GM19240 (cell line): ENCODE results near the gene SARDH.

Experiments used
- DNase-seq: peaks from one replicate; pipeline ENCODE4 v3.0.0; 2011; ENCODE audit warnings: low spot score; ENCODE audit not compliant: insufficient read length

Gene SARDH, protein sequence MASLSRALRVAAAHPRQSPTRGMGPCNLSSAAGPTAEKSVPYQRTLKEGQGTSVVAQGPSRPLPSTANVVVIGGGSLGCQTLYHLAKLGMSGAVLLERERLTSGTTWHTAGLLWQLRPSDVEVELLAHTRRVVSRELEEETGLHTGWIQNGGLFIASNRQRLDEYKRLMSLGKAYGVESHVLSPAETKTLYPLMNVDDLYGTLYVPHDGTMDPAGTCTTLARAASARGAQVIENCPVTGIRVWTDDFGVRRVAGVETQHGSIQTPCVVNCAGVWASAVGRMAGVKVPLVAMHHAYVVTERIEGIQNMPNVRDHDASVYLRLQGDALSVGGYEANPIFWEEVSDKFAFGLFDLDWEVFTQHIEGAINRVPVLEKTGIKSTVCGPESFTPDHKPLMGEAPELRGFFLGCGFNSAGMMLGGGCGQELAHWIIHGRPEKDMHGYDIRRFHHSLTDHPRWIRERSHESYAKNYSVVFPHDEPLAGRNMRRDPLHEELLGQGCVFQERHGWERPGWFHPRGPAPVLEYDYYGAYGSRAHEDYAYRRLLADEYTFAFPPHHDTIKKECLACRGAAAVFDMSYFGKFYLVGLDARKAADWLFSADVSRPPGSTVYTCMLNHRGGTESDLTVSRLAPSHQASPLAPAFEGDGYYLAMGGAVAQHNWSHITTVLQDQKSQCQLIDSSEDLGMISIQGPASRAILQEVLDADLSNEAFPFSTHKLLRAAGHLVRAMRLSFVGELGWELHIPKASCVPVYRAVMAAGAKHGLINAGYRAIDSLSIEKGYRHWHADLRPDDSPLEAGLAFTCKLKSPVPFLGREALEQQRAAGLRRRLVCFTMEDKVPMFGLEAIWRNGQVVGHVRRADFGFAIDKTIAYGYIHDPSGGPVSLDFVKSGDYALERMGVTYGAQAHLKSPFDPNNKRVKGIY

DNA sequence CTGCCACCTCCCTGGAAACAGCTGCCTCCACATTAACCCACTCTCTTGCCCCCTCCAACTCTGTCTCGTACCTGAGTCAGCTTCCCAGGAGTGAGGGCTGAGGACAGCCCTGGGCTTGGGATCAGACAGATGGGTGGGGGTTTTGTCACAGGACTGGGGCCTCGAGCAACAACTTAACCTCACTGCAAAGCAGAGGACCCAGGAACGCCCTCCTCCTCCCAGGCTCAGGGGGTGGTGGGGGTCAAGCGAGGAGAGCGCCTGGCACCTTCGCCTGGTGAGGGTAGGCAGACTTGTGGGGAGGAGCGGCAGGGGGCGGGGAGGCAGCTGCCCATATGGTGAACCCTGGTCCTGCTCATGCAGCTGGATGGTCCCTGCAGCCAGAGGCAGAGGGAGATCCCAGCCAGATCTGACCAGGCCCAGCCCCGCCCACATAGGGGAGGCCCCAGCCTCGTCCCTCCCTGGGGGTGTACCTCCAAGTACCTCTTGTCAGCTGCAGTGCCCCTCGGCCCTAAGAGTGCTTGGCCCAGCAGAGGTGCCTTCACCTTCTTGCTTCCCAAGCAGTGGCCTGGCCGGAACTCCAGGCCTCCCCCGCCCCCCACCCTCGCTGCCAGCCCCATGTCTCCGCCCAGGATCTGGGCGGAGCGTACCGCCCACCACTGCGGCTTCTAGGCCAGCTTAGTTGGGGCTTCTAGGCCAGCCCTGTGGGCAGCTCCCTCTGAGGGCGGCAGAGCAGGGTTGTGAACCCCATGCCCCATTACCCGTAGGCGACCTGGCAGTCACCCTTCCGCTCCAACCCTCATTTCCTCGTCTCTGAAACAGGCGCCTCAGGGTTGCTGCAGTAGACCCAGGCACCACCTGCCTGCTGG lies at the start of gene SARDH:
SARDH (minus strand) TSS at position 579 of the 866 bp plus-strand sequence. CDS start 4,179 bp downstream, outside the sequence.
- DNase-seq, result peak; percentile 48

DNA sequence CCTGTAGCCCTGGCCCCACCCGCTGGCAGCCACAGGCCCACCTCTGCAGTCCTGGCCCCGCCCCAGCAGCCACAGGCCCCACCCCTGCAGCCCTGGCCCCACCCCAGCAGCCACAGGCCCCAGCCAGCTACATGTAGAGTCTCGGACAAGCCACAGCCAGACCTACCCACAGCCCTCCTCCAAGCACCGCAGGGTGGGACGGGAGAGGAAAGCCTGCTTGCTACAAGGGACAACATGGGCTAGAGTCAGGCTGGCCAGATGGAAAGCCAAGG lies 49.5 kb upstream of the SARDH start:
- peak; percentile 87 for DNase-seq

DNA sequence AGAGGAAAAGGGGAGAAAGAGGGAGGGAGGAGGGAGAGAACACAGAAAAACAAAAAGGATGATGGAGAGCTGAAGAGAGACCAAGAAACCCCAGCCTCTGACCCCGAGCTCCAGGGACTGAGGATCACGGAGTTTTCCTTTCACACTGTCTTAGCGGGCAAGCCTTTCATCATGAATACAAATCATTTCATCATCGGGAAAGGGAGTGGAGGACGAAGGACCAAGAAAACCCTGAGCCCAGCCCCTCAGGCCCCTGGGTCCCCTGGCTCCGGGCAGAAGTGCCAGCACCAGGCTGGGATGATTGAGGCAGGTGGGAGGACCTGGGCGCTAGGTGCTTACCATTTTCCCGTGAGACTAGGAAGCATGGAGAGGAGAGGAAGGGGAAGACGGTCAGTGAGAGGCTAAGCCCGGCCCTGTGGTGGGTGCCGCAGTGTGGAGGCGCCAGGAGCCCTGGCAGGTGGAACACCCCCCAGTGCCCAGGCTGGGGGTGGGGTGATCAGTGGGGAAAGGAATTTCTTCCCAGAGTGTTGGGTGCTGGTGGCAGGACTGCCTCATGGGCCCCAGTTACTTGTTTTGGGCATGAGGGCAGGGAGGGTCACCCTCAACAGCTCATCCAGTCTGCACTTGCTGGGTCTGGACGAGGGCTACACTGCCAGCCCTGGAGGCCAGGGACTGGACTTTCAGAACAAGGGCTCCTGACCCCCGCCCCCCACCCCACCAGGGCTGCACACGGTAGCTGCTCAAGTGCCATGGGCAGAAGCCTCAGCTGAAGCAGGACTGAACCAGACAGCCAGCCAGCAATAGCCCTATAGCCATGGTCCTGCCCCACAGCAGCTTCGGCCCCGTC lies 49.0 kb upstream of the SARDH start:
- DNase-seq, result no peak

DNA sequence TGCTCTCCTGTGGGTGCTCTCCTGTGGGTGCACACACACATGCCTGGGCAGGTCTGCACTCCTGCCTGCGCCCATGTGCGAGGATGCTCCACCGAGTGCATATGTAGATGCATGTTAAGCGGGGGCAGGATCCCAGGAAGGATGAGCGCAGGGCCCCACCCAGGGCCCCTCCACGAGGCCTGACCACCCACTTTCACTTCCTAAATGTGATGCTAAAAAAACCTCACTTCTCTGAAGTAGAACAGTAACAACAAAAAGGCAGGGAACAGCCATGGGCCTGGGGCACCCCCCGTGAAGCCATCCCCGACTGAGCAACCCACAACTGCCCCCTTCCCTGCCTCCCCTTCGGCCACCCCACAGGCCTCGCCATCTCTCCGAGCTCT lies 48.2 kb upstream of the SARDH start:
- DNase-seq, result peak; percentile 33

DNA sequence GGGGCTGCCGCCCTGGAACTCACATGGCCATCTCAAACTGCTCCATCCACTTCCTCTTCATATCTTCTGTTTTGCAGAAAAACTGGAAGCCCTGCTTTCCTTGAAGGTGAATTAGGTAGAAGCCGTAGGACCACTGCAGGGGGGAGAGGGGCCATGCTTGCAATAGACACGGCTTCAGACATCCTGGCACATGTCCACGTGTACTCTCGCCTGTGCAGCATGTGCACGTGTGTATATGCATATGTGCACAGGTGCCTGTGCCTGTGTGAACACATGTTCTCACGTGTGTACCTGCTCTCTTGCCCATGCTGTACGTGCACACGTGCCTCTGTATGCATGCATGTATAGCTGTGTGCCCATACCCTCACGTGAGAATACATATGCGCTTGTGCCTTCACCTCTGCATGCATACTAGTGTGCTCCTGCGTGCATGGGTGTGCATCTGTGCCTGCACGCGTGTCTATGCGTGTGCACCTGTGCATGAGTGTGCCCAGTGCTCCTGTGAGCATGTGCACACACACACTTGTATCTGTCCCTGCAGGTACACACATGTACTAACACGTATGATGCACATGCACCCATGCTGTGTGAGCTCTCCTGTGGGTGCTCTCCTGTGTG lies 47.7 kb upstream of the SARDH start:
- DNase-seq, result no peak

- DNase-seq, result no peak
Observed at GRCh38 chr9:133784731-133785561, 46.8 kb upstream of the SARDH start.

- no peak for DNase-seq
Observed at GRCh38 chr9:133783331-133783731, 45.2 kb upstream of the SARDH start.

- DNase-seq, result peak; percentile 70
Observed at GRCh38 chr9:133782157-133783130, 44.3 kb upstream of the SARDH start.

GRCh38 chr9:133781828-133782135 lies 43.6 kb upstream of the SARDH start:
- no peak for DNase-seq

DNA sequence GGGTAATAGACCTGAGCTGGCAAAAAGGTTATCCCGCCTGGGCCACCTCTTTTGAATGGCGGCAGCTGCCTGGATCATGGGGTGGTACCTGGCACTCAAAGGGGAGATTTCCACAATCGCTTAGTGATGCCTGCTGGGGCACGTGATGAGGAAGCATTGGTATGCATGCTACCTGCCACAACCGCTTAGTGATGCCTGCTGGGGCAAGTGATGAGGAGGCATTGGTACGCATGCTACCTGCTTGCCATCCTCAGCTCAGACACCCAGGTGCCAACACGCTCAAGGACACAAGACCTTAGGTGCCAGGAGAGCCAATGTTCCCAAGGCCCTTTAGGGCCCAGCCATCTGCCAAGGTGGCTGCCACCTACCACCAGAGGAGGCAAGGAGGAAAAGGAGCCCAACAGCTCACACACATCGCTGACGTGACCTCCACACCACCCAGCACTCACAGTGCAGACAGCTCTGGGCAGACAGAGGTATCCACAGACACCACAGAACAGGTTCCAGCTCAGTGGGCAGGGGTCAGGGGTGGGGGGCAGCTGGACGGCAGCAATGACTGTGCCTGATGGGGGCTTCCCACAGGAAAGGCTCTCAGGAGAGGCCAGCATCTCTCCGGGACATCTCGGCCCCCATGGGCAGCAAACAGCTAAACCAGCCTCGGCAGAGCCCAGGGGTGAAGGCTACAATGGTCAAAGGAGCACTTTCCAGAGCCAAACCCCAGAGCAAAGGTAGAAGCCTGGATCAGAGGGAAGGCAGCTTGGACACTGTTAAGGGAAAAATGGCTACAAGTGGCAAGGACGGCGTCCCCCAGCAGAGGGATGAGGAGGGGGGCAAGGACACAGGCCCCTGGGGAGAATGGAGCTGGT lies 43.0 kb upstream of the SARDH start:
- DNase-seq, result no peak

- DNase-seq, result no peak
Observed at GRCh38 chr9:133780404-133780945, 42.3 kb upstream of the SARDH start.

DNA sequence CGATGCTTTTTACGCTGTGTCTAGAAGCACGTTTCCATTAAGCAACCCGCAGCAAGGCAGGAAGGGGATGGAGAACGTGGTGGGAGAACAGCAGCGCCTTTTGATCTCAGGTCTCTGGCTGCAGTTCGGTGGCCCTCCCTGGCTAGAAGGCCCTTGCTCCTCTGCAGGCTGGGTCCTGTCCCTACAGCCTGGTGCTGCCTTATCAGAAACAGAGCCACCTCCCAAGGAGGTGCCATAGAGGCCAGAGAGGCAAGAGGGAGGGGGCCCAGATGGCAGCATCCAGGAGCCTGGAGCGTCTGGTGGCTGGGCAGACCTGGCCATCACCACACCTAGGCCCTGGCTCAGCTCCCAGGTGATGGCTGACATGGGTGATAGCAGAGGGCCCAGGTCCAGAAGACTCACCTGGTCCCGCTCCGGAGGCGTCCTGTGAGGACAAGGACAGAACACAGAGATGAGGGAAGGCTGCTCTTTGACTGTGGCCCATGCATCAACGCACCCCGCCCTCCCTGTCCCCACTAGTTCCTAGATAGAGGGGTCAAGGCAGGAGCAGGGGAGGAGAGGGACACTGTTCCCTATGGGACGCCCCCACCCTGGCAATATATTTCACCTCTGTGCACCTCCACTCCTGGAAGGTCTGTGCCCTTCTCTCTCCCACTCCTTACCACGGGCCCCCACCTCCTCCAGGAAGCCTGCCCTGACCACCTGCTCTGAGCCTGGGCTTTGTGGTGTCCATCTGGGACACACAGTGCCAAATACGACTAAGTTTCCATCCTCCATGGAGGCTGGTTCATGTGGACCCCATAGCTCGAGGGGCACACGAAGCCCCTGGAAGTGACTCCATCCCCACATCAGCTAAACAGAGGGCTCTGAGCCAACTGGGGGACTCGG lies 41.6 kb upstream of the SARDH start:
- DNase-seq, result no peak

DNA sequence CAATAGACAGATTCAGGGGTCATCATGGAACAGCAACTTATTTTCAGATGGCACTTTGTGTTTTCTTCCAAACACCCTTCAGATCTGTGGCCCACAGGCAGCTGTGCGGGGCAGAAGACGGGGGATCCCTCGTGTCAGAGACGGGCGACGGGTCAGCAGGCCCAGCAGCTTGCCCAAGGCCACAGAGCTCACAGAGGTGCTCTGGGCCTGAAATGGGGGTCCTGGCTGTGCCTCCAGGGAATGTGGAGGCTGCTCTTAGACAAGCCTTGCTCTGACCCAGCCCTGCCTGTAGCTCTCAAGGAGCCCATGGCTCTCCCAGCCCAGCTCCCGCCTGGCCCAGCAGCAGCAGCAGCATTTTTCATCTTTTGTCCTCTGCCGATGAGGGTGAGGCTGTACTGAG lies 40.9 kb upstream of the SARDH start:
- DNase-seq, result no peak

- no peak for DNase-seq
Observed at GRCh38 chr9:133778336-133779013, 40.3 kb upstream of the SARDH start.

DNA sequence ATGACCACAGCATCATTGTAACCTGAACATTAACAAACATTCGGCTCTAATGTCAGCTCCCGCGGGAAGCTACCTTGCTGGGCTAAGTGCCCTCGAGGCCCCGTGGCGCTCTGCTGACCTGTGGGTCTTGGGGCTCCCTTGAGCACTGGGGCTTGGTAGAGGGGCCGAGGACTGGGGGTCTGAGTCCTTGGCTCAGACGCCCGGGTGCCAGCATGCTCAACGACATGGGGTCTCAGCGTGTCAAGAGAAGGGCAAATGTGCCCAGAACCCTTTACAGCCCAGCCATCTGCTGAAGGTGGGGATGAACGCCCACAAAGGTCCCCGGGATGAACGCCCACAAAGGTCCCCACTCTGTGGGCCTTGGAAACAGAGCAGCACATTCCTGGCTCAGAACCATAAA lies 39.7 kb upstream of the SARDH start:
- no peak for DNase-seq
